Posterior cingulate gyrus (tissue), 11 donors: ENCODE data around the gene PDCD4.
A peak's percentile ranks its signal among the peaks of the same experiment; 100 is the strongest.

Experiments
- DNase-seq, 10 donors: peaks; one replicate each; pipeline versions ENCODE4 v3.0.0 to v3.0.0-alpha.2; 2020 to 2021; ENCODE audit warnings: mixed read lengths in 3 of 10
- intact Hi-C: fragments of 100-400 bp; cut with DNase I; formaldehyde crosslinking; loops from one replicate; pipeline ENCODE4 v1.15.1; 2023

Gene PDCD4

GRCh38 chr10:110872984-110873923 is 1.5 kb downstream of the PDCD4 start:
- DNase-seq = no peak

DNA sequence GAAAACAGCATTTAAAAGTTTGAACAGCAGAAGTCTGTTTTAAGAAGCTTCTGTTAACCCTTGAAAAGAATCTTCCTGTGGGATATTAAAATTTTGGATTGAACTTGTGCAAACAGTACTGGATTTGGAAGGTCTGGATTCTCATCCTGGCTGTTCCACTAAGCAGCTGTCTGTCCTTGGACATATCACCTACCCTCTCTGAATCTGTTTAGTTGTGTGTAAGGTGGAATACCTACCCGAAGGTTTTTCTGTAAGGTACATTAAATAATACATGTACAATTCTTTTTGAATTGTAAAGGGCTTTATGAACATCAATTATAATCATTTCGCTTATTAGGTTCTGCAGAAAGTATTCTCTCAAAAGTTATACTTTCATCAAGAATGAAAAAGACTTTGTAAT is 2.2 kb downstream of the PDCD4 start:
- intact Hi-C loops = loop anchor here (1.0 to 5.0 kb wide), 4 partner anchors 44 to 127 kb away; no protein-coding TSS in a partner anchor
- no peak for DNase-seq

More at GRCh38 chr10:110872984-110873923, 1.5 kb downstream of the PDCD4 start:
- intact Hi-C loops = loop anchor here (5.0 kb wide), 3 partner anchors 51 to 126 kb away; no protein-coding TSS in a partner anchor

DNA sequence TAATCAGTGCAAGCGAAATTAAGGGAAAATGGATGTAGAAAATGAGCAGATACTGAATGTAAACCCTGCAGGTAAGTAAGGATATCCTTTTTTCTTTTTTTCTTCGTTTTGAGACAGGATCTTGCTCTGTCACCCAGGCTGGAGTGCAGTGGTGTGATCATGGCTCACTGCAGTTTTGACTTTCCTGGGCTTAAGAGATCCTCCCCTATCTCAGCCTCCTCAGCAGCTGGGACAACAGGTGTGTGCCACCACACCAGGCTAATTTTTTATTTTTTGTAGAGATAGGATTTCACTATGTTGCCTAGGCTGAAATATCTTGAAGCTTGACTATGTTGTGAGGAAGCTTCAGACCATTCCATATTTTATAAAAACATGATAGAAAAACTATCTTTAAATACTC is 4.3 kb downstream of the PDCD4 start:
- intact Hi-C loops = no loop called here

DNA sequence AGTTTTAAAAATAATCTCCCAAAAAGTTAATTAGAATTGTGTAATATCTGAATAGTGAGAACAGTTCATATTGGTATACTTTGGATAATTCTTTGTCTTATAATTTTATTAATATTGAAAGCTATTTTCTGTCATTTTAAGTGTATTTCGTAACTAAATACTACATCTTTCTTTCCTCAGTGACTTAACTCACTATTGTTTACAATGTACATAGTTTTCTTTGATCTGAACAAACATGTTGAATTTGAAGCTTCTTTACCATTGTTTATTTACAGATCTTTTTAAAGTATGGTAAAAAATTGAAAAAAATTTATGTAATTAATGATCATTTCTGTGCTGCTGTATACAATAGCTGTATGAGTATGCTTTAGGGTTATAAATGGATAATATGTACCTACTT is 5.1 kb downstream of the PDCD4 start:
- intact Hi-C loops = no loop called here
- no peak for DNase-seq

More for the DNA sequence above, 4.3 kb downstream of the PDCD4 start:
- no peak for DNase-seq

DNA sequence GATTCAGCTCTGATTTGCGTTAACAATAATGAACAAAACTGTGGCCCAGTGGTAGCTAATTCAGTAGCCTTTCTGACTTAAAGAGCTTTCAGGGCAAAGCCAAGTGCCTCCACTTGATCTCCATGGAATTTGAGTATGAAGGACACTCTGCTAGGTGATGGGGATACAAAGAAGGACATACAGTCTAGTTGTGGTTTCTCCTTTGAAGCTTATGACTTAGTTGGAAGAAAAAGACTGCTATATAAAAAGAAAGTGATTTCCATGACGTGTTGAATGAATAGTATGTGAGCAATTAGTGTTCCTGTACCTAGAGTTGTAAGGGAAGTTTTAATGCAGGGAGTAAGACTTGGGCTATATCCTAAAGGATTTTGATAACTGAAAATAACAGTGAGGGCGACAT is 8.3 kb downstream of the PDCD4 start:
- no peak for DNase-seq
- intact Hi-C loops = no loop called here

DNA sequence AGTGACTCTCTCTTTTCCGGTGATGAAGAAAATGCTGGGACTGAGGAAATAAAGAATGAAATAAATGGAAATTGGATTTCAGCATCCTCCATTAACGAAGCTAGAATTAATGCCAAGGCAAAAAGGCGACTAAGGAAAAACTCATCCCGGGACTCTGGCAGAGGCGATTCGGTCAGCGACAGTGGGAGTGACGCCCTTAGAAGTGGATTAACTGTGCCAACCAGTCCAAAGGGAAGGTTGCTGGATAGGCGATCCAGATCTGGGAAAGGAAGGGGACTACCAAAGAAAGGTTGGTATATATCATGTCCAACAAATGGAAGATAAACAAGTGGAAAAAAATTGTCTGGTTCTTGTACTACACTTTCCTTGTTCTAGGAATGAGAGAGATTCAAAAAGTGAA is 9.5 kb downstream of the PDCD4 start:
- intact Hi-C loops = no loop called here
- peak in 1 of 10 donors; percentile 56 for DNase-seq

DNA sequence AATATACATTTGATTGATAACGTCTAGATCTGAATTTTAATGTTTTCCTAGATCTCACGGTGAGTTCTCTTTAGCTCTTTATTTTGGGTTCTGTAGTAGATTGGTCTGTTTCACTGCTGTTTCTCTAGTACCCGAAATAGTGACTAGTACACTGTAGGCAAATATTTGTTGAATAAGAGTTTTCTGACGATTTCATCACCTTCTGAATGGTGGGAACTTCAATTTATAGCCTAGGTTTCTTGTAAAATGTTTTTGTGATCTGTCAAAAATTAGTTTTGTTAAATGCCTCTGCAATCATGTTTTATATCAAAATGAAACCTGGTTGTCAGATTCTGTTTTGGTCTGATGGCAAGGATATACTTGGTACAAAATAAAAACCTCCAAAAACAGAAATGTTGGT is 10.2 kb downstream of the PDCD4 start:
- intact Hi-C loops = no loop called here
- DNase-seq = no peak

GRCh38 chr10:110883924-110884323 is 12.2 kb downstream of the PDCD4 start:
- no peak for DNase-seq
- intact Hi-C loops = no loop called here

DNA sequence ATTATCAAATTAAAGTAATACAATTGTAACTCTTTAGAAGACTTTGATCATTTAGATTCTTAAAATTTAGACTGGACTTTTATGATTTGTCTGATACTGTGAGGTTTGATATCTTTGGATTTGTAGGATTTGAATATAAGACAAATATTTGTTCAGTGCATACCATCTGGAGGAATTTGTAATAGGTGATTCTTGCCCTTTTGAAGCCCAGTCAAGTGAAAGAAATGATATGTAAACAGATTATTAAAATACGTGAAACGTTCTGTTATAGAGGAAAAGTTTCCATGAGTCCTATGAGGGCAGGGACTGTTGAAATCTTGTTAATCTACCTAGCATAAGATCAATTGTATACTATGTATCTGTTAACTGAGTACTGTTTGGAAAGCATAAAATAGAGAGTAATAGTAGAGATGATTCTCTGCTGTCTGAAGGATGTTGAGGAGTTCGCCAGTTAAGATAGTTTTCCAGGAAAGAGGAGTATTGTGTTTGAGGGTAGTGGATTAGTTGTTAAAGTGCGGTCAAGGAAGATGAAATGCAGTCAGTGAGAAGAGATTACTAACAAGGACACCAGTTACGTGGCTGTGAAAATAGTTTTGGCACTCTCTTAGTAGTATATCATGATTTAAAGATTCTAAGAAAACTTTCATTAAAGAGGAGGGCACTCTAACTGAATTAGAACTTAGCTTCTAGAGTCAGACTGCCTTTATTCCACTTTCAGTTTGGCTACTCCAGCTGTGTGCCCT is 14.4 kb downstream of the PDCD4 start:
- intact Hi-C loops = no loop called here
- no peak for DNase-seq

GRCh38 chr10:110887560-110887959 is 15.8 kb downstream of the PDCD4 start:
- intact Hi-C loops = no loop called here
- DNase-seq = no peak

DNA sequence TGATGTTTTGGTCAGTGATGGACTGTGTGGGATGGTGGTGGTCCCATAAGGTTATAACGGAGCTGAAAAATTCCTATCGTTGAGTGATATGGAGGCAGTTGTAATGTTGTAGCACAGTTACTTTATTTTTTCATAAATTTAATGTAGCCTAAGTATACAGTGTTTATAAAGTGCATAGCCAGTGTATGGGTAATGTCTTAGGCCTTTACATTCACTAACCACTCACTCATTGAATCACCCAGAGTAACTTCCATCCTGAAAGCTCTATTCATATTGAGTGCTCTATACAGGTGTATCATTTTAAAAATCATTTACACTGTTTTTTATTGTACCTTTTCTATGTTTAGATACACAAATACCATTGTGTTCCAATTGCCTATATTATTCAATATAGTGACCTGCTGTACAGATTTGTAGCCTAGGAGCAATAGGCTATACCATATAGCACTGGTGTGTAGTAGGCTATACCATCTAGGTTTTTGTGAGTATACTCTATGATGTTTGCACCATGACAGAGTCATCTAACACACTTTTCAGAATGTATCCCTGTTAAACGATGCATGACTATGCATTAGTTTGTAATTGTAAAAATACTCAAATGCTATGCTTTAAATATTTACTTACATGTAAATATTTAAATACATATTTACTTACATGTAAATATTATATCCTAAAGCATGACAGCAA is 21.0 kb downstream of the PDCD4 start:
- intact Hi-C loops = loop anchor here (1.0 to 10.0 kb wide), 3 partner anchors 88 to 278 kb away; no protein-coding TSS in a partner anchor
- DNase-seq = no peak

DNA sequence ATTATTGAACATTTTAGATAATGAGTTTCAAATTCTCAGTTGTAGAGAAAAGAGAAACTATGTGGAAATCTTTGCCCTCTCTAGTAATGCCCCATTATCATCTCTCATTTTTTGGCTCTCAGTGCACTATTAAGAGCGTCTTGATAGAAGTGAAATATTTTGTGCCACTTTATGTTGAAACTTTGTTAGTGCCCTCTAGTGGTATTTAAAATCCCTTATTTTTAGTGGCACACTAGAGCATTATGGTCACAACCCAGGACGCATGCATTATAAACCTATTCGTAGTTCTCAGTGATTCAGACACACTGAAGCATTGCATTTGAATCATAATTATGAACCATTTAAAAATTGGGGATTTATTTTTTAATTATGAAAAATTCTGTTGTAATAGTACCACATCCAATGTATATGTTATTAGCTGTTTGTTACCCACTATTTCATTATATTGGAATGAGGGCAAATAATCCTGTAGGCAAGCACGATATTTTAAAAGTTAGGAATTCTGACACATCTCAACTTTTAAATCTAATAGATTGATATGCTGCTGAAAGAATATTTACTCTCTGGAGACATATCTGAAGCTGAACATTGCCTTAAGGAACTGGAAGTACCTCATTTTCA is 21.9 kb downstream of the PDCD4 start:
- no peak for DNase-seq
- intact Hi-C loops = loop anchor here (1.0 to 10.0 kb wide), 4 partner anchors 25 to 279 kb away; partner anchors contain the start of genes BBIP1 and SHOC2

DNA sequence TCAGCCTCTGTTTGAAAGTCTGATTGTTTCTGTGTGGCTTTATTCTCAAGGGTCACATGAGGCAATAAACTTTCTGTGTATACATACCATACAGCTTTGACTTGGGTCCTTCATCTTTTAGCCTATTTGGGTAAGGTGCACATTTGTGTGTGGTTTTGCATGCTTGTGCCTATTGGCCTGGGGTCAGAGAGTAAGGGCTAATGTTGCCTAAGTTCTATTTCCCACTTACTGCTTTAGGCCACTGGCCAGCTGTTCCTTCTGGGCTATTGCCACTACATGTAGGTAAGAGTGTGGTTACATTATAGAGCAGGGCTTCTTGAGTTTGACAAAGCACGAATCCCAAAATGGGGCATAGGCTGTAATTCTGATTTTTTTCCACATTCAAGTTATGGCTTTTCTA is 25.5 kb downstream of the PDCD4 start:
- intact Hi-C loops = loop anchor here (10.0 kb wide), 1 partner anchor 282 kb away; no protein-coding TSS in a partner anchor
- no peak for DNase-seq

DNA sequence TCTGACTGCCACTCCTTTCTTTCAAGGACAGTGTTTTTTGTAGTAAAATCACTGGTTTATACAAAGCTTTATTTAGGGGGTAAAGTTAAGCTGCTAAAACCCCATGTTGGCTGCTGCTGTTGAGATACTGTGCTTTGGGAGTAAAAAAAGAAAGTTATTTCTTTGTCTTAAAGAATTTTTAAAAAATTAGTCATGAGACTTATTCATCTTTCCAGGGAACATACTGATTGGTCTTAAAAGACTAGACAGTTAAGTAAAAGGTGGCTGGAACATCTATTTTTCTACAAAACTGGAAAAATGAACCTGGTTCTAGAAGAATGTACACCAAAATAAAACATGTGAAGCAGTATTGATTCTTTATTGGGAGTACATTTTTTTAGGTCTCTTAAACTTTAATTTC is 26.7 kb downstream of the PDCD4 start:
- intact Hi-C loops = loop anchor here (10.0 kb wide), 1 partner anchor 284 kb away; no protein-coding TSS in a partner anchor
- DNase-seq = no peak

DNA sequence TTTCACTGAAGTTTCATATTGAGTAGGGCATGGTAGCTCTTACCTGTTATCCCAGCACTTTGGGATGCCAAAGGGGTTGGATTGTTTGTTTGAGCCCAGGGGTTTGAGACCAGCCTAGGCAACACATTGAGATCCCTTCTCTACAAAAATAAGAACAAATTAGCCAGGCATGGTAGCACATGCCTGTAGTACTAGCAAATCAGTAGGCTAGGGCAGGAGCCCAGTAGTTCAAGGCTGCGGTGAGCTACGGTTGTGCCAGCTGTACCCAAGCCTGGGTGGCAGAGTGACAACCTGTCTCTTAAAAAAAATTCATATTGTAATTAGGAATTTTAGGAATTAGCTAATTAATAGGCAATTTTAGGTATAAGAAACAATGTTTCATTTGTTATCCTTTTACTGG is 29.3 kb downstream of the PDCD4 start:
- DNase-seq = no peak
- intact Hi-C loops = no loop called here

GRCh38 chr10:110901954-110902819 is 30.5 kb downstream of the PDCD4 start:
- no peak for DNase-seq
- intact Hi-C loops = no loop called here

DNA sequence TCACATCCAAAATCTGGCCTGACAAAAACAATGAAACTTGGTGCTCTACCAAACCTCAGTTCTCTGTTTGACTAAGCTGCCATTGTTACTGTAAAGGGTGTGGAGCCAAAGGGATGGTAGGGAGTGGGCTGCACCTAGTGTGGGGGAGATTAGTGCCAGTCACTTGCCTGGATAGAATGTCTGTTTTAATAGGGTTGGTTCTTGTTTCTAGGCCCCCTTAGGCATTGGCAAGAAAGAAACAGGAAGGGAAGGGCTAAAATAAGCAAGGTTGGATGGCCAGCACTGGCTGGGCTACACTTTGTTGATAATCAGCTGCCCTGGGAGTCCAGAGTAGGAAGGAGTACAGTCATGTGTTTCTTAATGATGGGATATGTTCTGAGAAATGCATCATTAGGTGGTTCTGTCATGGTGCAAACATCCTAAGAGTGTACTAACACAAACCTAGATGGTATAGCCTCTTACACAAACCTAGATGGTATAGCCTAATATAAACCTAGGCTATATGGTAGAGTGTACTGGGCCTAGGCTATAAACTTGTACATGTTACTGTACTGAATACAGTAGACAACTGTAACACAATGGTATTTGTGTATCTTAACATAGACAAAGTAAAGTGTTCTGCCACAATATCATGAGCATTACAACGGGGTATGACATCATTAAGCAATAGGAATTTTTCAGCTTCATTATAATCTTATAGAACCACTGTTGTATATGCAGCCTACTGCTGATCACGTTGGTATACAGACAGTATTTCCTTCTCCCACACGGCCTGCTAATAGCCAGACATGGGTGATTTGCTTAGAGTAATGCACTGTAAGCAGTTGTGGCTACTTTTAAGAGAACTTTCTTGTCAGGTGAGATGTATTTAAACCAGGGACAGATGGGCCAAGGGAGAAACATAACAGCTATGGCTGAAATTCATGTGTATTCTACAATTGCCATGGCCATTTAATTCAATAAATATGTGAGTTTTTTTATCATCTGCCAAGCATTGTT is 31.9 kb downstream of the PDCD4 start:
- intact Hi-C loops = no loop called here
- peak in 1 of 10 donors; percentile 35 for DNase-seq

DNA sequence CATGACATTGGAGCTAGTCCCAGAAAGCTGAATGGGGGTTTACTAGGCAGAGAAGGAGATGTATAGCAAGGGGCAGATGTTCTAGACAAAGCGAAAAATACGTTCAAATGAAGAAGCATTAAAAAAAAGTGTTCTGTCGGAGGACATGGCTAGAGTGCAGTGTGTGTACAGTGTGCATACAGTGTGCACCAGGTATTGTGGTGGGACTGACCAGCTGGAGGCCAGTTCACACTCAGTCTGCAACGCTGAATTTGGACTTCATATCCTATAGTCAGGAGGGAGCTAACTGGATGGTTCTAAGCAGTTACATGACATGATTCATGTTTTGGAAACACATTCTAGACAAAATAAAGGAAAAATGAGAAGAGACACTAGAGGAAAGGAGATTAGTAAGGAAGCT is 38.4 kb downstream of the PDCD4 start:
- no peak for DNase-seq
- intact Hi-C loops = no loop called here
